GM12873 (cell line): ENCODE results near the gene CAP2.

Experiments
- TF ChIP-seq, protein P1 (sequence below): IDR thresholded peaks from 2 replicates; pipeline ENCODE4 v1.5.1; 2012; ENCODE audit warnings: low read depth, mild to moderate bottlenecking, moderate library complexity, low read length, control low read depth; ENCODE audit not compliant: insufficient read depth; ENCODE audit errors: missing control alignments

The CAP2 gene

DNA sequence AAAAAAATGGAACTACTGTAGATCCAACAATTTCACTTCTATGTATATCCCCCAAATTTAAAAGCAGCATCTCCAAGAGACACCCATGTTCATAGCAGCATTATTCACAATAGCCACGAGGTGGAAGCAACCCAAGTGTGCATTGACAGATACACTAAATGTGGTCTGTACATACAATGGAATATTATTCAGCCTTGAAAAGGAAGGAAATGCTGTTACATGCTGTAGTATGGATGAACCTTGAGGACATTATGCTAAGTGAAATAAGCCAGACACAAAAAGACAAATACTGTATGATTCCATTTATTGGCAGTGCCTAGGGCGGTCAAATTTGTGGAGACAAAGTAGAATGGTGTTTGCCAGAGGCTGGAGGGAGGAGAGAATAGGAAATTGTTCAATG lies 34.2 kb downstream of the CAP2 start:
- TF ChIP-seq, protein P1, sequence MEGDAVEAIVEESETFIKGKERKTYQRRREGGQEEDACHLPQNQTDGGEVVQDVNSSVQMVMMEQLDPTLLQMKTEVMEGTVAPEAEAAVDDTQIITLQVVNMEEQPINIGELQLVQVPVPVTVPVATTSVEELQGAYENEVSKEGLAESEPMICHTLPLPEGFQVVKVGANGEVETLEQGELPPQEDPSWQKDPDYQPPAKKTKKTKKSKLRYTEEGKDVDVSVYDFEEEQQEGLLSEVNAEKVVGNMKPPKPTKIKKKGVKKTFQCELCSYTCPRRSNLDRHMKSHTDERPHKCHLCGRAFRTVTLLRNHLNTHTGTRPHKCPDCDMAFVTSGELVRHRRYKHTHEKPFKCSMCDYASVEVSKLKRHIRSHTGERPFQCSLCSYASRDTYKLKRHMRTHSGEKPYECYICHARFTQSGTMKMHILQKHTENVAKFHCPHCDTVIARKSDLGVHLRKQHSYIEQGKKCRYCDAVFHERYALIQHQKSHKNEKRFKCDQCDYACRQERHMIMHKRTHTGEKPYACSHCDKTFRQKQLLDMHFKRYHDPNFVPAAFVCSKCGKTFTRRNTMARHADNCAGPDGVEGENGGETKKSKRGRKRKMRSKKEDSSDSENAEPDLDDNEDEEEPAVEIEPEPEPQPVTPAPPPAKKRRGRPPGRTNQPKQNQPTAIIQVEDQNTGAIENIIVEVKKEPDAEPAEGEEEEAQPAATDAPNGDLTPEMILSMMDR = no peak

DNA sequence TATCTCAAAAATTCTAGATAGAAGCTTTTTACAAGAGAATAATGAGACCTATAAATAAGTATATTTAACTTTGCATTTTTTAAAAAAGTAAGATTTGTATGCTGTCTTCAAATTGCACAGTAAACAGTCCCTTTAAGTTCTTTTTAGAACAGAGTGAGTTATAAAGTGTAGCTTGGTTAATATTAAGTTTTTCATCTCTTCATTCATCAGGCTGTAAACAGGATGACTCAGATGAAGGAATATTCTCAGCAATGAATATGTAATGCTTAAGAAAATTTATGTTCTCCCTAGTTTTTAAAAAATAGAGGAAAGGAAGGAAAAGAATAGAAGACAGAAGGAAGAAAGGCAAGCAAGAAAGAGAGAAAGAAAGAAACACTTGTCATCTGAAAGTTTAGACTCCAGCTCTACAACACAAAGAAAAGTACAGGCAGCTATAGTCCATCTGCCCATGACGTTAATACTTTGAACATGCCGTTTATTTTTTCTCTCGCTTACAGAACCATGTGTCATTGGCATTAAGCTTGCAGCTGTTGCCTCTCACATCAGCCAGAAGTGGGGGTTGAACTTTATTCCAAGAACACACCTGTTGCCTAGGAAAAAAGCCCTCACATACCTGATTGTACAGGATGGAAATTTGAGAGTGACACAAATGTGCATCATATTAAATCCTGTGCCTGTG lies 36.1 kb downstream of the CAP2 start:
- TF ChIP-seq, protein P1 = no peak

DNA sequence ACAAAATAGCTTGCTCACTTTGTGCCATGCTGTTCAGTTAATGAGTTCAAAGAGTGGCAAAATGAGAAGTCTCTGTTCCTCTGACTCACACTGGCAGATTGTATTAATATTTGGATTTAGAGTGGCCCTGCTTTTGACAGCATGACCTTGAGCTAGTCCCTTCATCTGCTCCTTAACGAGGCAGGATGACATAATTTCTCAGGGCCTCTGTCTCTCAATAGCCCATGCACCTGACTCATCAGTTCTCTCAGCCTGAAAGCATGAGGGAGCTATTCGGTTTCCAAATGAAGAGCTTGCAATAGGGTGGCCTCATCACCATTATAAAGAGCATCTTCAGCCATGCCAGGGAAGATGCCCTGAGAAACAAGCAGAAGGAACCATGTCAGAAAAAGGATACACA lies 38.2 kb downstream of the CAP2 start:
- TF ChIP-seq, protein P1 = no peak

DNA sequence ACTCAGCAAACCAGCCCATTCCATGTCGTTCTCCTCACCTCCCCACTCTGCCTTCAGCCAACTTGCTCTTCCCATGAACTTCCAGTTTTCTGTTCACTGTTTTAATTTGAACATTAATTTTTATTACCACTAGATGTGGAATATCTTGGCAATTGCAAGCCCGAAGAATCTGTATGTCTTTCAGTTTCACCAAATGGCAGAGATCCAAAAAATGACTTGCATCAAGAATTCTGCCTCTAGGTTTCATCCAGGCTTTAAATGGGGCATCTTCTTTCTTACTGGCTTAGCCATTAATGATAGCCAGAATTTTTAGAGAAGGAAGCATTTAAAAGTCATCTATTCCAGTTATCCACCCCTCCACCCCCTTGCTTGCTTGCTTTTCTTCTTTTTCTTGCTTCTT lies 39.0 kb downstream of the CAP2 start:
- TF ChIP-seq, protein P1 = no peak

DNA sequence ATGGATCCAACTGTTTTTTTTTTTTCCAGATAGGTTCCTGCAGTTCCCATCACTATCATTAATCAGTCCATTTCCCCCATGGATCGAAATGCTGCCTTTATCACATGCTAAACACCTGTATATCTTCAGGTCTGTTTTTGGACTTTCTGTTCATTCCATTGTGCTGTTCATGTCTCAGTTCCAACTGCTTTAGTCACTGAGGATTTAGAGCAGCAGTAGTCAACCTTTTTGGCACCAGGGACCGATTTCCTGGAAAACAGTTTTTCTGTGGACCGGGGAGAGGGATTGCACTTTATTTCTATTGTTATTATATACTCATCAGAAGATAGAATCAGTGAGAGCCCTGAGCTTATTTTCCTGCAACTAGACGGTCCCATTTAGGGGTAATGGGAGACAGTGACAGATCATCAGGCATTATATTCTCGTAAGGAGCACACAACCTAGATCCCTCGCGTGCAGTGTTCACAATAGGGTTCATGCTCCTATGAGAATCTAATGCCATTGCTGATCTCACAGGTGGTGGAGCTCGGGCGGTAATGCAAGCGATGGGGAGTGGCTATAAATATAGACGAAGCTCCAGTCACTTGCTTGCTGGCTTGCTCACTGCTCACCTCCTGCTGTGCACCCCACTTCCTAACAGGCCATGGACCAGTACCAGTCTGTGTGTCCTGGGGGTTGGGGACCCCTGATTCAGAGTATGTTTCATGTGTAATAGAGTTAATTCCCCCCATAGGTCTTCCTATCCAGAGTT lies 46.0 kb downstream of the CAP2 start:
- TF ChIP-seq, protein P1 = no peak

DNA sequence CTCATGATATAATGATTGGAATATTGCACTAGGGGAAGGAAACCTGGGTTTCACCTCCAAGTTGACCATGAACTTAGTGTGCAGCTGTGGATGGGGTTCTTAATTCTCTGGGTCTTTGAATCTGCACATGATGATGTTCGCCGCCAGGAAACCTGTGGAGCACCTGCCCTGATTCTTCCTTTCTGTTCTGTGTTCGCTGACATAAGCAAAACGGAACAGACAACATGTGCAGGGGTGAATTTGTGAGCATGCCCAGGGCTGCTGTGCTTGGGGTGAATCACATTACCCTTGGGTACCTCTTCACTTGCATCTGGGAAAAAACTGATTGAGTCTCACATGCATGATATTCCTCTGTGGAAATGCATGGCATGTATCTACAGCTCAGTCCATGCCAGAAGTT lies 48.8 kb downstream of the CAP2 start:
- TF ChIP-seq, protein P1 = no peak

DNA sequence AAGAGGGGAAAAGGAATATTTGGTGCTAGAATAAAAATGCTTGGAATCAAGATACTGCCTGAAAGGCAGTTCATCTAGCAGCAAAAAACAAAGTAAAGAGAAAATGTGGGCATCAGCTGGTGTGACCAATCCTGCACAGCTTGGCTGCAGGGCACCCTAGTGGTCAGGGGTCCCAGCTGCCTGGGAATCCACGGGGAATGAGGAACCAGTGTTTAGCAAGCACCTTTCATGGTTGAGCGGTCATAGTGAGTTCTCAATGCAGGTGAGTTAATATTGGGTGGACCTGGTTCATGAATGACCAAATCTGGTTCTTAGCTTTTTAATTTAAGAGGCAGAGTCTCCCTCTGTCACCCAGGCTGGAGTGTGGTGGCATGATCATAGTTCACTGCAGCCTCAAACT lies 53.3 kb downstream of the CAP2 start:
- TF ChIP-seq, protein P1 = no peak
